Measurements from ENCODE around the gene FNDC3A. TPM values are rescaled to one million over a fixed set of nuclear protein-coding genes. Genes with fewer than 3 reads are reported as not detected.

Gene FNDC3A, protein sequence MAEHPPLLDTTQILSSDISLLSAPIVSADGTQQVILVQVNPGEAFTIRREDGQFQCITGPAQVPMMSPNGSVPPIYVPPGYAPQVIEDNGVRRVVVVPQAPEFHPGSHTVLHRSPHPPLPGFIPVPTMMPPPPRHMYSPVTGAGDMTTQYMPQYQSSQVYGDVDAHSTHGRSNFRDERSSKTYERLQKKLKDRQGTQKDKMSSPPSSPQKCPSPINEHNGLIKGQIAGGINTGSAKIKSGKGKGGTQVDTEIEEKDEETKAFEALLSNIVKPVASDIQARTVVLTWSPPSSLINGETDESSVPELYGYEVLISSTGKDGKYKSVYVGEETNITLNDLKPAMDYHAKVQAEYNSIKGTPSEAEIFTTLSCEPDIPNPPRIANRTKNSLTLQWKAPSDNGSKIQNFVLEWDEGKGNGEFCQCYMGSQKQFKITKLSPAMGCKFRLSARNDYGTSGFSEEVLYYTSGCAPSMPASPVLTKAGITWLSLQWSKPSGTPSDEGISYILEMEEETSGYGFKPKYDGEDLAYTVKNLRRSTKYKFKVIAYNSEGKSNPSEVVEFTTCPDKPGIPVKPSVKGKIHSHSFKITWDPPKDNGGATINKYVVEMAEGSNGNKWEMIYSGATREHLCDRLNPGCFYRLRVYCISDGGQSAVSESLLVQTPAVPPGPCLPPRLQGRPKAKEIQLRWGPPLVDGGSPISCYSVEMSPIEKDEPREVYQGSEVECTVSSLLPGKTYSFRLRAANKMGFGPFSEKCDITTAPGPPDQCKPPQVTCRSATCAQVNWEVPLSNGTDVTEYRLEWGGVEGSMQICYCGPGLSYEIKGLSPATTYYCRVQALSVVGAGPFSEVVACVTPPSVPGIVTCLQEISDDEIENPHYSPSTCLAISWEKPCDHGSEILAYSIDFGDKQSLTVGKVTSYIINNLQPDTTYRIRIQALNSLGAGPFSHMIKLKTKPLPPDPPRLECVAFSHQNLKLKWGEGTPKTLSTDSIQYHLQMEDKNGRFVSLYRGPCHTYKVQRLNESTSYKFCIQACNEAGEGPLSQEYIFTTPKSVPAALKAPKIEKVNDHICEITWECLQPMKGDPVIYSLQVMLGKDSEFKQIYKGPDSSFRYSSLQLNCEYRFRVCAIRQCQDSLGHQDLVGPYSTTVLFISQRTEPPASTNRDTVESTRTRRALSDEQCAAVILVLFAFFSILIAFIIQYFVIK
- total RNA-seq (2012; rRNA removed), result 46.7 and 58.6 TPM in 2 replicates

DNA sequence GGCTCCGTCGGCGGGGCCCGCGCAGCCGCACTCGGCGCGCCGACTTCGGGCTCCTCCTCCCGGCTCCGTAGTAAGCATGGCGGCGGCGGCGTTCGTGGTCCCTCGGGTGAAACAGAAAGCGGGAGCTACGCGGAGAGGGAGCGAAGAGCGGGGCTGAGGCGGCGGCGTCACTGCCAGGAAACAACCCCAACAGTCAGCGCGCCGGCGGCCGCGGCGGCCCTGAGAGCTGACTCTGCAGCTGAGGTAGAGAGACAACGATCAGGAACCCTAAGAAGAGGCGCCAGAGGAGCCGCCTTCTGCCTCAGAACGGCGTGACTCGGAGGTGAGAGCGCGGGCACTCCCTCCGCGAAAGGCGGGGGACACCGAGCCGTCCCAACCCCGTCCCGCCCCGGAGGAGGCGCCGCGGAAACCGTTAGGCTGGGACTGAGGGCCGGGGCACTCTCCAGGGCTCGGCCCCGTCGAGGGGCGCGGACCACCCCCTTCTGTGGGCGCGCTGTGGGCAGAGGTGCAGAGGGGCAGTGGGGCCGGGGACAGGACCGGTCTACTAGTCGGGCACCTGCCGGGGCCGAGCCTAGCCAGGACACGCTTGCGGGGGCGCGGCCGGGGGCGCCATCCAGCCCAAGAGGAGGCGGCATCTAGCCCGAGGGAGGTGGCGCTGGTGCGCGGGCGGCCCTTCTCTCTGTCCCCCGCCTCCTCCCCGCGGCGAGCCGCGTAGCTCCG, at the start of gene FNDC3A:
FNDC3A (plus strand) TSS at position 57 of the 720 bp plus-strand sequence. CDS start 30,279 bp downstream, outside the sequence.
- H3K4me2 ChIP-seq (ENCODE audit: low read length), result peak within 1 kb of the TSS; percentile 80
- H3K36me3 ChIP-seq (ENCODE audit: insufficient read depth, low read length), result no peaks in the 10 kb centered on the region
- peaks cover 27% of the 10 kb centered on the region for H3K4me1 ChIP-seq (ENCODE audit: control insufficient read depth, insufficient read depth, low read length)
- no peaks in the 10 kb centered on the region for H3K27me3 ChIP-seq (ENCODE audit: control insufficient read depth, insufficient read depth, low read length)
- H3K4me3 ChIP-seq (ENCODE audit: low read length), result peak within 1 kb of the TSS; percentile 80
- H3K9ac ChIP-seq (ENCODE audit: low read depth, low read length), result peak within 1 kb of the TSS; percentile 97
- H3K9me3 ChIP-seq (replicated peaks; ENCODE audit: low read length), result peaks cover 17% of the 10 kb centered on the region

DNA sequence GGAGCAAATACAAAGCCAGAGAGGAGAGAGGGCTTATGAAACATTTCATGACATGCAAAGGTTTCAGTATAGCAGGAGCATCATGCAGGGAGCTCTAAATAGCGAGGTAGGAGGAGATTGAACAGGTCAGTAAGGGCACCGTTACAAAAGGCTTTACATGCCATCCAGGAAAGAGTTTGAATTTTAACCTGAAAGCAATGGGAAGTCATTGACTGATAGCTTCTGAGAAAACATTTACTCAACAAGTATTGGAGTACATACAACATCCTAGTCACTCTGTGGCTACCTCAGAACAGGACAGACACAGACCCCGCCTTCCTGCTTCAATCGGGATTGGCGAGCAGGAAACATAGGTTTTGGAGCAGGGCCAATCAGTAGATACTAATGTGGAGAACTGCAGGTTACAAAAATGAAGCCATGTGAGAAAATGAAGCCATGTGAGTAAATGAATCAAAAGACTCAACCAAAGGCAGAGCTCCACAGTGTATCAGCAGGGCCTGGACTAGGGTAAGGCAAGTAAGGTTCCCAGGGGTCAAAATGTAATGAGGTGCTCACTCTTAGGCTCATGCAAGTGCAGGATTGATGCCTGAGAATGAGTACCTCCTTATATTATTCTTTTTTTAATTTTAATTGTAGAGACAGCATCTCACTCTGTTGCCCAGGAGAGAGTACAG, 46.8 kb upstream of the FNDC3A start:
- Histone ChIP-seq H3K4me3 (ENCODE audit: low read length) (no peak overlapping the region), H3K9ac (ENCODE audit: low read depth, low read length) (no peak overlapping the region), H3K36me3 (ENCODE audit: insufficient read depth, low read length) (no peaks in the 10 kb centered on the region), H3K27me3 (ENCODE audit: control insufficient read depth, insufficient read depth, low read length) (no peaks in the 10 kb centered on the region), H3K4me1 (ENCODE audit: control insufficient read depth, insufficient read depth, low read length) (no peaks in the 10 kb centered on the region), H3K9me3 (replicated peaks; ENCODE audit: low read length) (no peaks in the 10 kb centered on the region), H3K4me2 (ENCODE audit: low read length) (no peak overlapping the region)

DNA sequence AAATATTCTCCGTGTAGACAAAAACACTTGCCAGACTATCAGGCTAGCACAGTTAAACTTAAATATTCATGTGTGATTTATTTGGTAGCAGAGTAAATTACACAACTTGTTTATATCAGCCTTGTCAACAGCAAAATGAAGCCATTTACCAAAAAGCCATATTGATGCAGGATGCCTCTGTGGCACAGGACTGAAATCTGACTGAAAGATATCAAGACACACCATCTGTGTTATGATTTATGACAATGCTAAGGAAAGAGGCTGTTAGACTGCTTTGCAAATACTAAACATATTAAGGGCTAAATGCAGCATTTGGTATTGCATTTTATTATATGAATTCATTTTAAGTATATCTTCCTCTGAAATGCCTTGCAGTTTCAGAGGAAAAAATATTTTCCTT, 44.8 kb upstream of the FNDC3A start:
- H3K27me3 ChIP-seq (ENCODE audit: control insufficient read depth, insufficient read depth, low read length), result no peaks in the 10 kb centered on the region
- no peaks in the 10 kb centered on the region for H3K9me3 ChIP-seq (replicated peaks; ENCODE audit: low read length)
- H3K4me2 ChIP-seq (ENCODE audit: low read length), result no peak overlapping the region
- H3K4me3 ChIP-seq (ENCODE audit: low read length), result no peak overlapping the region
- H3K9ac ChIP-seq (ENCODE audit: low read depth, low read length), result no peak overlapping the region
- no peaks in the 10 kb centered on the region for H3K36me3 ChIP-seq (ENCODE audit: insufficient read depth, low read length)
- no peaks in the 10 kb centered on the region for H3K4me1 ChIP-seq (ENCODE audit: control insufficient read depth, insufficient read depth, low read length)

DNA sequence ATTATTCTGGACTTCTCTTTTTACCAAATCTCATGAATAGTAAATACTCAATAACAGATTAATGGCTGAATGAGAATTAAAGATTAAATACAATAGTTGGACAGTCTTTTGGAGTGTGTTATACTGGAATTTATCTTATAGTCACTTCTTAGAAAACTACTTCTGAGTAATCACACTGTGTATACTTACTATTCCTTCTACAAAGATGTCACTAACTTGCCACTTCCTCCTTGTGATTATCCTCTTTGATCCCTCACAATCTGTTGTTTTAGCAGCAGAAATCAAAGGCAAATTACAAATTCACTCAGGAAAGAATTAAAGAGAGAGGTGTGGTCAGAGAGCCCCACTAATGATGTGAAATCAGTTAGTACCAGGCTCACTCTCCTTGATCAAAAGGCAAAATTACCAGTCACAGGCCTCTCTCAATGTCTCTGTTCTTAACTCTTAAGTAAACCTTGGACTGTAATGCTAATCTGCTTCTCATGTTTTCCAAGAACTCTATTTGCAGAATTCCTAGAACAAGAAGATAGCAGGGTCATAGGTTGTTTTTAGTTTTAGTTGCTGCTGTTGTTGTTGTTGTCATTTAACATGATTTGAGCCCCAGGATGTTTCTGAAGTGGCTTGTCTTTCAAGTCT, 37.3 kb upstream of the FNDC3A start:
- Histone ChIP-seq H3K9ac (ENCODE audit: low read depth, low read length) (no peak overlapping the region), H3K27me3 (ENCODE audit: control insufficient read depth, insufficient read depth, low read length) (no peaks in the 10 kb centered on the region), H3K9me3 (replicated peaks; ENCODE audit: low read length) (no peaks in the 10 kb centered on the region), H3K36me3 (ENCODE audit: insufficient read depth, low read length) (no peaks in the 10 kb centered on the region), H3K4me1 (ENCODE audit: control insufficient read depth, insufficient read depth, low read length) (peaks cover 4% of the 10 kb centered on the region), H3K4me2 (ENCODE audit: low read length) (no peak overlapping the region), H3K4me3 (ENCODE audit: low read length) (no peak overlapping the region)

DNA sequence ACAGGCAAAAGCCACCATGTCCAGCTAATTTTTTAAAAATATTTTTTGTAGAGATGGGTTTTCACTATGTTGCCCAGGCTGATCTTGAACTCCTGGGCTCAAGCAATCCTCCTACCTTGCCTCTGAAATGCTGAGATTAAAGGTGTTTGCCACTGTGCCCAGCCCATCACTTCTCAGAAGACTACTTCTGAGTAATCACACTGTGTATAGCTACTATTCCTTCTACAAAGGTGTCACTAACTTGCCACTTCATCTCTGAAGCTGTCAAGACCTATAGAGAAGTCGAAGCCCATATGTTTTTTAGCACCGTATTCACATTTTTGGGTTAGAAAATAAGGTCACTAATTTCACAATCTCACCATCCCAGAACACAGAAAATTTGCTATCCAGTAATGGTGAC, 36.0 kb upstream of the FNDC3A start:
- no peak overlapping the region for H3K4me2 ChIP-seq (ENCODE audit: low read length)
- H3K9me3 ChIP-seq (replicated peaks; ENCODE audit: low read length), result no peaks in the 10 kb centered on the region
- no peaks in the 10 kb centered on the region for H3K27me3 ChIP-seq (ENCODE audit: control insufficient read depth, insufficient read depth, low read length)
- no peaks in the 10 kb centered on the region for H3K36me3 ChIP-seq (ENCODE audit: insufficient read depth, low read length)
- H3K4me1 ChIP-seq (ENCODE audit: control insufficient read depth, insufficient read depth, low read length), result peaks cover 4% of the 10 kb centered on the region
- H3K9ac ChIP-seq (ENCODE audit: low read depth, low read length), result no peak overlapping the region
- no peak overlapping the region for H3K4me3 ChIP-seq (ENCODE audit: low read length)

DNA sequence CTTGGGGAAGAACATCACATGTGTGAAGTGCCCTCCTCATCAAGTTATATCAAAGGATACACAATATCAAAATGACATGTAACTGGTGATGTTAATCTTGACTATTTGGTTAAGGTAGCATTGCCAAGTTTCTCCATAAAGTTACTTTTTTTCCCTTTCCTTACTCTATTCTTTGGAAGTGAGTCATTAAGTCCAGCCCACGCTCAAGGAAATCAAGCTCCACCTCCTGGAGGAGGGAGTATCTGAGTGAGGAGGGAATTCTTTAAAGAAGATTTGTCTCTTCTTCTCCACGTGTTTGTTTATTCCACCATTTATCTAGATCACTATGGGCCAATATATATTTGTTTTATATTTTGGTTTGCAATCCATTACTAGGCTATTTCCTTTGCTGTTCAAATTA, 33.6 kb upstream of the FNDC3A start:
- Histone ChIP-seq H3K4me2 (ENCODE audit: low read length) (no peak overlapping the region), H3K9ac (ENCODE audit: low read depth, low read length) (no peak overlapping the region), H3K9me3 (replicated peaks; ENCODE audit: low read length) (no peaks in the 10 kb centered on the region), H3K4me1 (ENCODE audit: control insufficient read depth, insufficient read depth, low read length) (peaks cover 4% of the 10 kb centered on the region), H3K27me3 (ENCODE audit: control insufficient read depth, insufficient read depth, low read length) (no peaks in the 10 kb centered on the region), H3K36me3 (ENCODE audit: insufficient read depth, low read length) (no peaks in the 10 kb centered on the region), H3K4me3 (ENCODE audit: low read length) (no peak overlapping the region)

DNA sequence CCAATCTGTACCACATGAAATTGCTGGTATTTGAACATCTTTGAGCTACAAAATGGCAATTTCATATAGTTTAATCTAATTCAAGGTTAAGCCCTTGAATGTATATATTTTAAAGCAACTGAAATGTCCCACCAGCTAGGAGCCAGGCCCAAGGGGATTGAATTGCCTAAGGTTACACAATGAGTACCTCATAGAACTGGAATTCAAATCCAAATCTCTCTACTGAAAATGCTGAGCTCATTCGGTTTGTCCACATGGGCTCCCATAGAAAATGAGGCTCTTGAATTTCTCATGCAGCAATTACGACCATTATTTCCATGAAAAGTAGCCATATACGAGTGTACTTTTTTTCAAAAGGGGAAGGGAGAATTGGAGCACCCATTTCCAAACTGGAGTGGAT, 31.5 kb upstream of the FNDC3A start:
- H3K4me3 ChIP-seq (ENCODE audit: low read length), result no peak overlapping the region
- H3K27me3 ChIP-seq (ENCODE audit: control insufficient read depth, insufficient read depth, low read length), result no peaks in the 10 kb centered on the region
- H3K4me1 ChIP-seq (ENCODE audit: control insufficient read depth, insufficient read depth, low read length), result peaks cover 4% of the 10 kb centered on the region
- H3K9ac ChIP-seq (ENCODE audit: low read depth, low read length), result no peak overlapping the region
- H3K36me3 ChIP-seq (ENCODE audit: insufficient read depth, low read length), result no peaks in the 10 kb centered on the region
- H3K4me2 ChIP-seq (ENCODE audit: low read length), result no peak overlapping the region
- no peaks in the 10 kb centered on the region for H3K9me3 ChIP-seq (replicated peaks; ENCODE audit: low read length)

DNA sequence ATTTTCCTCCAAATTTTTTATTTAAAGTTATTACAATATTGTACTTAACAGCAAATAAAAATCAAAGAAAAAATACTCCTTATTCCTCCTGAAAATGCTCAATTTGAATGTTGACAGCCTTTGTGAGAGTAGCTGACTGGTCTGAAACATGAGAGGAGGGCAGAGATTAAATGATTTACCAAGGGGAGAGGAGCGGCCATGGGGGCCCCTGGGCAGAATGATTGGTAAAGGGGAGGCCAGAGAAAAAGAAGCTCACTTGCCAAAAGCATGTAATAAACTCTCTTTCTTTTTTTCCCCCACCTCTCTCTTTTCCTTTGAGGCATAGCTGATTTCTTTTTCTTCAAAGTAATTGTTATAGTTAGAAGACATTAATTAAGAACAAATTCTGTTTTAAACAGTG, 30.1 kb upstream of the FNDC3A start:
- Histone ChIP-seq H3K4me2 (ENCODE audit: low read length) (no peak overlapping the region), H3K36me3 (ENCODE audit: insufficient read depth, low read length) (no peaks in the 10 kb centered on the region), H3K27me3 (ENCODE audit: control insufficient read depth, insufficient read depth, low read length) (no peaks in the 10 kb centered on the region), H3K9me3 (replicated peaks; ENCODE audit: low read length) (no peaks in the 10 kb centered on the region), H3K4me3 (ENCODE audit: low read length) (no peak overlapping the region), H3K4me1 (ENCODE audit: control insufficient read depth, insufficient read depth, low read length) (peaks cover 4% of the 10 kb centered on the region), H3K9ac (ENCODE audit: low read depth, low read length) (no peak overlapping the region)

DNA sequence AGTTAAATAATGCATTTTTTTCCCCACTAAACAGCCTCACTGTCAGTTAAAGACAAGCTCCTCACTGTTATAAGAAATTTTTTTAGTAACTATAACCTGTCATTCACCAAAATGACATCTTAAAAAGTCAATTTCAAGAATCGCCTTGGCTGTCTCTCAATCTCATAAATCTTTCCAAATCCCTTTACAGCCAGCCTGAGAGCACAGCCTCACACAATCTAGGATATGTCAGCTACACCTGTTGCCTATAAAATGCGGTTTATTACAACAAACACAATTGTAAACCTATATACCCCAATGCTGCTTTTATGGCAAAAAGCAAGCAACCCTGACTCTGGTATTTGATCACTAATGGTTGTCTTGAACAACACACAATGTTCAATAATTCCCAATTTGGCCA, 29.5 kb upstream of the FNDC3A start:
- H3K4me3 ChIP-seq (ENCODE audit: low read length), result no peak overlapping the region
- H3K27me3 ChIP-seq (ENCODE audit: control insufficient read depth, insufficient read depth, low read length), result no peaks in the 10 kb centered on the region
- H3K4me1 ChIP-seq (ENCODE audit: control insufficient read depth, insufficient read depth, low read length), result peaks cover 4% of the 10 kb centered on the region
- H3K36me3 ChIP-seq (ENCODE audit: insufficient read depth, low read length), result no peaks in the 10 kb centered on the region
- no peak overlapping the region for H3K9ac ChIP-seq (ENCODE audit: low read depth, low read length)
- H3K9me3 ChIP-seq (replicated peaks; ENCODE audit: low read length), result no peaks in the 10 kb centered on the region
- no peak overlapping the region for H3K4me2 ChIP-seq (ENCODE audit: low read length)

Data from skeletal muscle satellite cell (primary cell).